ENCODE results near the gene IQCK.

The IQCK gene

DNA sequence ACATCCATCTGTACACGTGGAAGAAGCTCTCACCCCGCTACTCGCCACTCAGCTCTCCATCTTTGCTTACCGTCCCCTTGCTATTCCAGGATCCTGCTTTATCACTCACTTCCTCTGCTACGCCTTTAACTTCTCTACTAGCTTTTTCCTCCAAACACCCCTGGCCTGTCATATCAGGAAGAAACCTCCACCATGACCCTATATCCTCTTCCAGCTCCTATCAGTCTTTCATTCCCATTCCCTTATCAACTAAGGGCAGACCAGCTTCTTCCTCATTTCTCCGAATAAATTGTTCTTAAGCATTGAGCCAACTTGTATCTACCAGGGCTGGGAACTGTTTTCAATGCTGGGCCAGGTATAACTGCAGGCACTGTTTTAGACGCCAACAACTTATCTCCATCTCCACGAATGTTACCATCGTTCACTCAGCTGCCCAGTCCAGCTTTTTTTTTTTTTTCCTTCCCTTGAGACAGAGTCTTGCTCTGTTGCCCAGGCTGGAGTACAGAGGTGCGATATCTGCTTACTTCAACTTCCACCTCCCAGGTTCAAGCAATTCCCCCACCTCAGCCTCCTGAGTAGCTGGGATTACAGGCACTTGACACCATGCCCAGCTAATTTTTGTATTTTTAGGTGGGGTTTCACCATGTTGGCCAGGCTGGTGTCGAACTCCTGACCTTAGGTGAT, 4.3 kb downstream of the IQCK start:
- no peak for DNase-seq (ENCODE audit: low read depth)

DNA sequence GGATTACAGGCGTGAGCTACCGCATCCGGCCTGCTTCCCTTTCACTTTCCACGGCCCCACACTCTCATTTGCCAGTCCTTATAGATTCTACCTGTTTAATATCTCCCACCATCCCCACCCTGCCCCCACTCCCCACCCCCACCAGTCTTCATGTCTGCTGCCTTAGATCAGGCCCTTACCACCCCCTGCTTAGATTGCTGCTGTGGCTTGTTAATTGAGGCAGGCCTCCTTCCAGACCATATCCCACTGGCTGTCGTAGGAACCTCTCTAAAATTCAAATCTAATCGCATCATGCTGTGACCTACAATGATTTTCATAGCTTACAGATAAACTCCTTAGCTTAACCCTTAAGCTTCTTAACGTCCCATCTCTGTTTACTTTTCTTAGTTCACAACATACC, 4.9 kb downstream of the IQCK start:
- no peak for DNase-seq (ENCODE audit: low read depth)

DNA sequence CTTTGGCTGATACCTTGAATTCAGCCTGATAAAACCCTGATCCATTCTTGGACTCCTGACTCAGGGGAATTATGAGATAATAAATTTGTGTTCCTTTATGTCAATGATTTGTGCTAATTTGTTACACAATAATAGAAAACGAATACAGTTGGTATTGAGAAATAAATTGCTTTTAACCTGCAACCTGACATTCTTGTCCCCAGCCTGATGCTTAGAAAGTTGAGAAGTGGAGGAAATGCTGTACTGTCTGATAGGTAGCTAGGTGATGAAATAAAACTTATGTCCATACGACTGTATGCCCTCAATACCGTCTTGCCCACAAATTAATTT, 10.5 kb downstream of the IQCK start:
- DNase-seq (ENCODE audit: low read depth) = no peak

DNA sequence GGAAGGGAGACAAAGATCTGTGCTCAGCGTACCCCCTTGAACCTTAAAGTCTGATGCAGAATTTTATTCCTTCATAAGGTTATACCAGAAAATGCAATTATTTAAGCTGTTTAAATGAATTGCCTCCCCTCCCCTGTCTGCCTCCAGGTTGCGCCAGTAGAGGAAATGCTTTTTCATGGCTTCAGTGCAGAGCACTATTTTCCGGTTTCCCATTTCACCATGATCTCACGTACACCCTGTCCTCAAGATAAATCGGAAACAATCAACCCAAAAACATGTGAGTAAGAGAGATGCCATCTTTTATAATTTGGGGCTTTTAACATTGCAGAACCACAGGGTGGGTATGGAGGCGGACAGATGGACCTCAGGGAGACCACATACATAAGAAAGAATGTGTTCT, 15.5 kb downstream of the IQCK start:
- no peak for DNase-seq (ENCODE audit: low read depth)

- DNase-seq (ENCODE audit: low read depth) = no peak
Observed at GRCh38 chr16:19735074-19735867, 17.2 kb downstream of the IQCK start.

DNA sequence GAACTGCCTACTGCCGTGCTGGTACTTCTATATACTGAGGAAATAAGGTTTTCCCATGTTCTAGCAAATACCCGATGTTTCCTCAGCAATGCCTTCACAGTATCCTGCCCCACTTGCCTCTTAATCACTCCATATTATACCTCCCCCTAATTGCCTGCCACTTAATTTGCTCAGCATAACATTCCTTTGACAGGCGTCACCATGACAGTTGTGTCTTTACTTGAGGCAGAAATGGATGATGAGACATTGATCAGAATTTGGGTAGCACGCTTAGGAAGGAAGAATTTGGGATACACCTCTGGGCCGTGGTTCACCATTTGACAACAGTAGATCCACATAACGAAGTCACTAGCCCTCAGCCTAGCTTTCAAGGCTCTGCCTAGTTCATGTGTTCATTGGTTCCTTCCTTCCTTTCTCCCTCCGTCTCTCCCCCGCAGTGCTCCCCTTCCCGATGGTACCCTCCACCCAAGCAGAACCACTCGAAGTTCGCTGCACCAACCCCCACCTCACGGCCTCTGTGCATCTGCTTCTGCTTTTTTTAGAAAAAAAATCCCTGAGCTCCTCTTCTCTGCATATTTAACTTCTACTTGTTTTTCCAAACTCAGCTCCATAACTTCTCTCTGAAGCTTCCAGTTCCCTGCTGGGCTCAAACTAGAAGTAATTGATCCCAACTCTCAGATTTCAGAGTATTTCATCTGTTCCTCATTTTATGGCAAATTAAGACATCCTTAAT, 19.4 kb downstream of the IQCK start:
- DNase-seq (ENCODE audit: low read depth) = no peak

DNA sequence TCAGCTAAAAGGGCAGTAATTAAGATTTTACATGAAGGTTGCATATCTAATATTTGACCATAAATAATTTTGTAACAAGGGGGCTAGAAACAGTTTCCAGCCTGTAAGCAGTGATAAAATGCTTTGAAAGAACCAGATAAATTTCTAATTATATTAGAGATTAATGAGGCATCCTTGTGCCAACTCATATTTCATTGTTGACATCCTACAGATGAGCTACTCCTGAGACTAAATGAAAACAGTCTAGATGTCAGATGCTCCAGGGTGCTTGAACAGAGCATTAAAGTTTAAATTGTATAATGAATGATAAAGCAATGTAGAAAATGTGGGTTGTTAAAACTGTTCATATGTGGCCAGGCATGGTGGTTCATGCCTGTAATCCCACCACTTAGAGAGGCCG, 23.3 kb downstream of the IQCK start:
- DNase-seq (ENCODE audit: low read depth) = no peak

GRCh38 chr16:19743816-19744159, 25.7 kb downstream of the IQCK start:
- no peak for DNase-seq (ENCODE audit: low read depth)

DNA sequence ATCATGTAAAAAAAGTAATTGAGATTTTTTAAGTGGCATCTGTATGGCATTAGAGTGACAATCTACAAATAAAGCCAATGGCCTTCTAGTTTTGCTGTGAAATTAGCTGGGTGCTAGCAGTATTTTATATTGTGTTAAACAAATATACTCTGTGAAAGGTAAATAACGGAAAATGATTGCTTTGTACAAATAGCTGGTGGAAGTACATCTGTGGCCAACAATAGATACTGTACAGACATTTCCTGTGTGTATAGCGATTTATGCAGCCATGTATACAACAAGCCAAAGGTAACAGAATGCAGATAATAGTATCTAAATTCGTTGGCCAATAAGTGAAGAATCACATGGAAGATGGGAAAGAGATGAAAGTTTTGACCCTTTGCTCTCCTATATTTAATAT, 26.6 kb downstream of the IQCK start:
- no peak for DNase-seq (ENCODE audit: low read depth)

DNA sequence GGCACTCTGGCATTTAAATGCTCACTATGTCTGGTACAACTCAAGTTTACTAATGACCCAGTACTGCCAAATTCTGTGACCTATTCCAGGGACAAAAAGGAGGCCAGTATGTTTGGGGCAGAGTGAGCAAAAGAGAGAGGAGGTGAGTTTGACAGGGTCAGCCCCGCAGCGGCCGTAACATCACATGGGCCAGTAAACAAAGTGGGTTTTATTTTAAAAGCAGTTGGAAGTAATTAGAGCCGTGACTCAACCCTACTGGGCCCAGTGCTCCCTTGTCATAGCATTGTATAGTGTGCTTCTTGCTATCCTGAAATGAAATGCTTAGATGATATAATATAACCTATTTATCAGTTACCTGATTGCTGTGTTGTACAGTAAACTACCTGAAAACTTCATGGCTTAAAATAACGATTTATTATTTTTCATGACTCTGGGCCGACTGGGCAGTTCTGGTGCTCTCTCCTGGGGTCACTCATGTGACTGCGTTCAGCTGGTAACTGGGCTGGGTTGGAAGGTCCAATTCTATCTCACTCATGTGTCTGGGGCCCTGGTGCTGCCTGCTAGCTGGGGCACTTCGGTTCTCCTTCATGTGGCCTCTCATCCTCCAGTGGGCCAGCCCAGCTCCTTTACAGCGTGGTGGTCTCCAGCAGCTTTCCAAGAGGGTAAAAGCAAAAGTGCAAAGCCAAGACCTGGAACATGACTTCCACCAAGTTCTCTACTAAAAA, 27.4 kb downstream of the IQCK start:
- DNase-seq (ENCODE audit: low read depth) = no peak

DNA sequence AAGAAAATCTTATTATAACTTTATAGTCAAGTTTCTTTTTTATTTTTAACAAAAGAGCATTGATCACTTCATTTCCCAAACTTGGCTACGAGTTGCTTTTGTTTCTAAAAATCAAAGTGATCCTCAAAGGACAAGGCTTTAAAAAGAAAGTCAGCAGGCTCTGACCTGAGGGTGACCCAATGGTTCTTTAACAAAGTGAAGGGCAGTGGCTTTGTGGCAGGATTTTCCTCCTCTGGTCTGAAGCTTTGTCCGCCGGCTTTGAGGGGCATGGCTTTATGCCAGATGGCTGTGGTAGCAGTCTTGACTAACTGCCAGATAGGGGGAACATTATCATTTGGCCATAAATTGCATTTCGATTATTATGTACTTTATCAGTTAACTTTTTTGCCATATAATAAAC, 28.5 kb downstream of the IQCK start:
- no peak for DNase-seq (ENCODE audit: low read depth)

DNA sequence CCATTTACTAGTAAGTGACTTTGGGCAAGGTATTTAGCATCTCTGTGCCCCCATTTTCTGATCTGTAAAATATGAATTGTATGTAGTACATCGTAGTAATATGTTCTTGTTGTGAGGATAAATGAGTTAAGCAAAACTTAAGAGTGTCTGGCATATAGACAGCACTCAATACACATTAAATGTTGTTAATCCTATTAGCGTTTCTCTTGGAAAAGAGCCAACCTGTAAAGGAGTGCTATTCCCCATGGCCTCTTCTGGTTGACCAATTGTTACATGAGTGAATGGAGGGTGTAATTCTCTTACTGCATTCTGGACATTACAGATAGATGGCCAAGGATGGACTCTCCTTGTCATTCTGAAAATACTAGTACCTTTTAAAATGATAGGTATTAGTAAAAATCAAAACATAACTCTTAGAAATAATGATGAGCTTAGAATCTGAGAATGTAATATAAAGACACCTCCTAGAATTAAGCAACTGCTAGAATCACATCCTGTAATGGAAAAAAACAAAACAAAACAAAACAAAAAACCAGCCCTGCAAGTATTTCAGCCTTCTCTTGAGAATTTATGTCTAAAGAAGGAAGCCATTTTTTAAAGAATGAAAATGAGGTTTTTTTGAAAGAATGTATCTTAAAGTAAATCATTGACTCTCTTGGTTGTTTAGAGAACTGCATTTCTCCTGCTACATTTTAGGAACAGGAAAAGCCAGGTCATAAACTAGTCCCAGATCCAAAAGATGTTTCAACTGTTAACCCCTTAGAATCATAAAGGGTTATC, 30.5 kb downstream of the IQCK start:
- no peak for DNase-seq (ENCODE audit: low read depth)

- no peak for DNase-seq (ENCODE audit: low read depth)
Observed at GRCh38 chr16:19749571-19750080, 31.6 kb downstream of the IQCK start.

DNA sequence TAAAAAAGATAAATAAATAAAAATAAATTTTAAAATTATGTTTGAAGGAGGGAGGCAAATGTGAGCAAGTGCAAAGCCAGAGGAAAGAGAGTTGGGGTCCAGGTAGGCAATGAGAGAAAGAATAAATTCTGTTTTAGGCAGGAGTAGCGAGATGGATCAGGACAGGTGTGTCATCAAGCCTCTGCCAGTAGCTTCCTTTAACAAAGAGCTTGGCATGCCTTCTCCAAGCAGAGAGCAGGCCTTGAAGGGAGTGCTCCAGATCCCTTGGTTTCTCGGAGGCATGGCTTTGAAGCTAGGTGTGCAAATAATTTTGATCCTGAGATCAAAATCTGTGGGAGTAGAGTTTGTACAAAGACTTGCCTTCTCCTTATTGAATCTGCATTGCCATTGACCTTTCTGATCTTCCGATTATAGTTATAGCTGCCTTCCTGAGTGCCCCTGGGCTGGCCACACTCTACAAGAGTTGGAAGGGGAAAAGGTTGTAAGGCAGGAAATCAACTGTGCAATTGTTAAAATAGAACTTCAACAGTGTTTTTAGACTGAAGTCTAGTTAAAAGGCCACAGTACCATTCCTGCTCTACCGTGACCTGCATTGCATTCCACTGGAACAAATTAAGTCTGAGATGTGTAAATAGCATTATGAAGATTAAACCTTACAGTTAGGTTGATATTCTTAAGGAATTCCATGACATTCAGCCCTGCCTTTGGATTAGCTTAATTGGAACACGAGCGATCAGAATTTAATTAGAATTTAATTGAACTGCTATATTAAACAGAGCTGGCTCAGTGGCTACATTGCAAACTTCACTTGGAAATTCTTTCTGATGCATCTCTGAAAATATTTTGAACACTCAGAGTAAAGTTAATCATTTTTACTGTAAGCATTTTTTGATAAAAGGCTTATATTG, 33.7 kb downstream of the IQCK start:
- DNase-seq (ENCODE audit: low read depth) = no peak

GRCh38 chr16:19753815-19754643, 36.0 kb downstream of the IQCK start:
- no peak for DNase-seq (ENCODE audit: low read depth)

DNA sequence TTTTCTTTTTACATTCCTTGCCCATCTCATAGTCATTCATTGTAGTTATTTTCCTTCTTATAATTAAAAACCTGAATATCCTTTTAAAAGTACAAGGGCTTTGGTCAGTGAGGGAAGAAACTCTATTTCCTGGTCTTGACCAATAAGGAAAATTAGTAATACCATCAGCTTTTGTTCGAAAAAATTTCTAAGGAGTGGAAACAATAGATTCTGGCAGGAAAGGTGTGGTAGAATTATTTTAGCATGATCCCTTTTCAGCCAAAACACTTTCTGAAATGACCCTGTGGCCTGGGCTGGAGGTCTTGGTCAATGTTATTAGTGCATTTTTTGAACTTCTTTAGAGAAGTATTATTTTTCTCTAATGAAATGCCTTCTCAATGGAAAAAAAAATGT, 36.6 kb downstream of the IQCK start:
- DNase-seq (ENCODE audit: low read depth) = no peak

GRCh38 chr16:19755268-19755667, 37.2 kb downstream of the IQCK start:
- no peak for DNase-seq (ENCODE audit: low read depth)

GRCh38 chr16:19757026-19757425, 39.0 kb downstream of the IQCK start:
- DNase-seq (ENCODE audit: low read depth) = no peak

DNA sequence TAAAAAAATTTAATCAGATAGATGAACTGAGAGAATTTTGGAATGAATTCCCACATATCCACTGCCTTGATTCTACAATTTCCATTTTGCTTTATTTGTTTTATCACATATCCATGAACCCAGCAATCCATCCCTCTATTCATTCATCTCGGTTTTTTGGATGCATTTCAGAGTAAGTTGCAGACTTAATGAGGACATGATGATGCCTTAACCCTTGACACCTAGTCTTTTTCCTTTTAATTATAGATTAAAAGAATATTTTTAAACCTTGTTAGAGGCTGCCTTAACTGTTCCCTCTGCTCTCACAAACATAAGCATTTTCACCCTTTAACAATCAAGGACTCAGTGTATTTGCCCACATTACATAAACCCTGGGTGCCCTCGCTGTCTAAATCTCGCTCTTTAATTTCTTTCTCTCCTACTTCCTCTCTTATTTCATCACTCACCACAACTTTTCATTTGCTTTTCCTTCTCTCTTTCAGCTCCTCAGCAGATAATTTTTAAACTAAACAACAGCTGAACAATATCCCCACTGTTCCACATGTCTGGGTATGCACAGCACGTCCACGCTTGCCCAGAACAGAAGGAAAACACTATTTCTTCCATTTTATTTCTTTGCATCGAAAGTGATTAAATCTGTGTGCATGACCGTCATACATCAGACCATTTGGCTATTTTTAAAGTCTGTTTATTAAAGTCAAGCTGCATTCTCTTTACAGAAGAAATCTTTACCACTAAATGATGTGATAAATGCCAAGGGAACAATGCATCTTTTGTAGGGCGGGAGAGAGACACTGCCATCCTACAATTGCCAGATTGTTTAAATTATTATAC, 39.9 kb downstream of the IQCK start:
- no peak for DNase-seq (ENCODE audit: low read depth)
